ENCODE measurements around the gene SLC1A5. TPM values are rescaled to one million over a fixed set of nuclear protein-coding genes. Genes with fewer than 3 reads are reported as not detected.
A peak's percentile ranks its signal among the peaks of the same experiment; 100 is the strongest.
"Not testable (repeated sequence)": the region's sequence is repeated elsewhere in the genome, so short reads cannot be mapped to it uniquely, and the experiment has no call there.

SLC1A5 gene
- total RNA-seq, 1 experiment from 2014 or later, result 58.7 TPM

DNA sequence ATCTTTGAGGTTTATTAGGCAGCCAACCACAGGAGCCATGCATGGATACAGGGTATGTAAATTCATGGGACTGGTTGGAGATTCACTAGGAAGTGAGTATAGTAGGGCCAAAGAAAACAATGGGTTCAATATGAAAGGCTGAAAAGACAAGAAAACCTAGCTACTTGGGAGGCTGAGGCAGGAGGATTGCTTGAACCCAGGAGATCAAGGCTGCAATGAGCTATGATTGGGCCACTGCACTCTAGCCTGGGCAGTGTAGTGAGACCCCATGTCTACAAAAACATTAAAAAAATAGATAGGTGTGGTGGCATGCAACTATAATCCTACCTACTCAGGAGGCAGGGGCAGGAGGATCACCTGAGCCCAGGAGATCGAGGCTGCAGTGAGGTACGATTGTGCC, 10.3 kb upstream of the SLC1A5 start:
- DNase-seq (ENCODE audit: low spot score), result no peak

DNA sequence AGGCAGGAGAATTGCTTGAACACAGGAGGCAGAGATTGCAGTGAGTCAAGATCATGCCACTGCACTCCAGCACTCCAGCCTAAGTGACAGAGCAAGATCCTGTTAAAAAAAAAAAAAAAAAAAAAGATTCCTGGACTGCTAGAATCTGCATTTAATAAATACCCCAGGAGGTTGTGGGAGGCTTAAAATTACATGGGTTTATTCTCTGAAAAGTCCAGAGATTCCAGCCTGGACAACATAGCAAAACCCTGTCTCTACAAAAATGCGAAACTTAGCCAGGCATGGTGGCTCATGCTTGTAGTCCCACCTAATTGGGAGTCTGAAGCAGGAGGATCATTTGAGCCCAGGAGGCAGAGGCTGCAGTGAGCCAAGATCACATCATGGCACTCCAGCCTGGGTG, 9.5 kb upstream of the SLC1A5 start:
- DNase-seq (ENCODE audit: low spot score), result no peak

DNA sequence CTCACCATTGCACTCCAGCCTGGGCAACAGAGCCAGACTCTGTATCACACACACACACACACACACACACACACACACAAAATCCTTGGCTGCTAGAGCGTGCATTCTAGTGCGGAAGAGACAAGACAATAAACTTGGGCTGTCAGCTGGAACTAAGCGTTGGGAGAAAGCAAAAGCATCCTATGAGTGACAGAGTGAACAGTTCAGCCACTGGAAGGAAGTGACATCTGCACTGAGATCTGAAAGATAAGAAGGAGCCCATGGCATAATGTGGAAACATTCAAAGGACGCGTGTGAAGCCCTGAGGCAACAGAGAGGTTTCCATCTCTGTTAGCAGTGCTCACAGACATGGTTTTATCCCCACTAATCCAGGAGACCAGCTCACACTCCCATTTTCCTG, 3.5 kb upstream of the SLC1A5 start:
- no peak for DNase-seq (ENCODE audit: low spot score)

DNA sequence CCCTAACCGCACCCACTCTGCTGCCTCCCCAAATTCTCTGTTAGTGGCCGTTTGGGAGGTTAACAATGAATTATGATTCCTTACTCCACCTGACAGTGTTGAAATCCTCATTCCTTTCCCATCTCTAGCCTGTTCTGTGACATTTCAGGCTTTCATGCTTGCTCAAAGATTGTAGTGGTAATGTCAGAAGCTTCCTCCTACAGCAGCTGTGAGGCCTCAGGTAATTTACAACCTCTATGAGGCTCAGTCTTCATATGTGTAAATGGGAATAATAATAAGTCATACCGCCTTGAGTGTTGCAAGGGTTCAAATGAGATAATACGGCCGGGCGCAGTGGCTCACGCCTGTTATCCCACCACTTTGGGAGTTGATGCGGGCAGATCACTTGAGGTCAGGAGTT, 977 bp upstream of the SLC1A5 start:
- DNase-seq (ENCODE audit: low spot score), result no peak

DNA sequence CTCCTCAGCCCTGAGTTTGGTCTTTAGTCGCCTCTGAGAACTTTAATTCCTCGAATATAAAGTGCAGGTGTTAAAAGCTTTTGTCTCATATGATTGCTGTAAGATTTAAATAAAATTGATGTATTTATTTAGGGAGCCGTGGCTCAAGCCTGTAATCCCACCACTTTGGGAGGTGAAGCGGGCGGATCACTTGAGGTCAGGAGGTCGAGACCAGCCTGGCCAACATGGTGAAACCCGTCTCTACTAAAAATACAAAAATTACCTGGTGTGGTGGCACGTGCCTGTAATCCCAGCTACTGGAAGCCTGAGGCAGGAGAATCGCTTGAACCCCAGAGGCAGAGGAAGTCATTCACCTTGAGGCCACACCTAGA, 559 bp upstream of the SLC1A5 start:
- DNase-seq (ENCODE audit: low spot score), result no peak

DNA sequence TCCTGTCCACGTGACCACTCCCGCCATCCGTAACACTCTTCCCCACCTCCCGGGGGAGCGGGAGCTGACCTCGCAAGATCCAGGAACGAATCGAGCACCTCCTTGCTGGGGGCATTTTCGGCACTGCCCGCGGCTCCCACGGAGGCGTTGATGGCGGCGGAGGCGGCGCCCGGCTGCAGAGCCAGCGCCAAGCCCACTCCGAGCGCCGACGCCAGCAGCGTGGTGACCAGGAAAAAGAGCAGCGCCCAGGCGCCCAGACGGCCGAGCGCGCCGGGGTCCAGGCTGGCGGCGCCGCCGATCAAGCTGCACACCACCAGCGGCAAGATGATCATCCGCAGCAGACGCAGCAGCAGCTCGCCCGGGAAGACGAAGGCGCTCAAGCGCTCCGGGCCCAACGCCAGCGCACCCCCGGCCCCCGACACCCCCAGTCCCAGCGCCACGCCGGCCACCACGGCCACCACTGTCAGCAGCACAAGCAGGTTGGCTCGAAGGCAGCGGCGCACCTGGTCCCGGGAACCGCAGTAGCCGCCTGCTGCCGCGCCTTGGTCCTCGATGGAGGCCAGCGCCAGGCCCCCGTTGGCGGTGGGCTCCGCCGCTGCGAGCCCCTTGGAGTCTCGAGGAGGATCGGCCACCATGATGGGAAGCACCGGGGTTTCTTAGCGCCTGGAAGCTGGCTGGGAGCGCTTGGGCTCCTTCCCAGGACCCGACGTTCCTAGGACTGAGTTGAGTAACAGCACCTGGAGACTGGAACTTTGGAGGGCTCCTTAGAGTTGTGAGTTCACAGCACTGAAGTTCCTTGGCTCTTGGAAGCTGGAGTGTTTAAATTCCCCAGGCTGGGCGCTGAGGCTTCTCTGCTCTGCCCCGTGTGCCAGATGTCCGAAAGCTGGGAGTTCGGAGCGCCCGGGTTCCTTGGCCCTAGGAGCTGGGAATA, 798 bp downstream of the SLC1A5 start:
- peak; percentile 25 for DNase-seq (ENCODE audit: low spot score)

DNA sequence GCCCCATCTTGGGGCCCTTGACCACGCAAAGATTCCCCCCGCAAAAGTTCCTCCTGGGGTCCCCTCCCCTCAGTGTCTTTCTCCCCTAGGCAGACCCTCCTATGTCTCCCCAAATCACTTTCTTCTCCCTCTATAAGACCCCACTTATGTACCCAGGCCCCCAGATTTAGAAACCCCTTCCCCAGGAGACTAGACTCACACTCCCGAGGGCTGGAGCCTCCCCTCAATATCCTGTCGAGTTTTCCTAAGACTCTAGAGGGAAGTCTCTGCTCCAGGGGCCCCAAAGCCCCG, 1.4 kb downstream of the SLC1A5 start:
- no peak for DNase-seq (ENCODE audit: low spot score)

DNA sequence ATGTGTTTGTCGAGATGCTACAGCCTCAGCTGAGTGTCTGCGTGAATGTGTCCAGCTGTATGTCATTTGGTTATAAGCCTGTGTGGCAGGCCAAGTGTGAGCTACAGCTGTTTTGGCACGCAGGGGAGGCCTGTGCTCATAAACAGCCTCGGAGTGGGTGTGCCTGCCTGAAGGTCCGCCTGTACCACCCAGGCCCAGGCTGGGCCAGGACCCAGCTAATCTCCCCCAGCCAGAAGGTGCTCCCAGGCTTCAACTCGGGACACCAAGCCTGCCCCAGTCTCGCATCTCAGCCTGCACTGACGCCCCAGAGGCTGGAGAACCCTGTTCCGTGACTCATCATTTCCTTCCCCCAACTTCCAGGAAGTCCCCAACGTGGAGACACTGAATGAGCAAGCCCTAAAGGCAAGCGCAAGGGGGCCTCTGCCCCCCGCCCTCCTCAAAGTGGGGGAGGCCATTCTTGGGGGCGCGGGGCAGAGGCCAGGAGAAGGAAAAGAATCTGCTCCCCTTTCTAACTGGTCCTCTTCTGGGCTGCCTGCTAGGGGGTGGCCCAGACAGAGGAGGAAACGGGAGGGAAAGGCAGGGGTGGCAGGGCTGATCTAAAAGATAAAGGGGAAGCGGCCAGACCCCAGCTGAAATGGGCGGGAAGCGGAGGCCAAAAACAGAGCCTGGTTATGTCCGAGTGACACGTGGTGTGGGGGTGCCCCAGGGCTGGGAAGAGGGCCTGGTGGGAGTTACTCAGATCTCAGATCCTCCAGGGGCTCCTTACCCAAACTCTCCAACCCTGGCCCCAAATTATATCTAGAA, 2.0 kb downstream of the SLC1A5 start:
- peak; percentile 75 for DNase-seq (ENCODE audit: low spot score)

DNA sequence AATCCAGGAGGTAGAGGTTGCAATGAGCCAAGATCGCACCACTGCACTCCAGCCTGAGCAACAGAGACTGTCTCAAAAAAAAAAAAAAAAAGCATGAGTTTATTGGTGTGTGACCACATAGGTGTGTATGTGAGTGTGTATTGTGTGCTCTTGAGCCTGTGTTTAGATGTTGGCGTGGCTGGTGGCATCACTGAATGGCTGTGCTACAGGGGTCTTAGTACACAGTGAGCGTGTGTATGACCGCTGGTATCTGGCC, 2.5 kb downstream of the SLC1A5 start:
- DNase-seq (ENCODE audit: low spot score), result no peak

DNA sequence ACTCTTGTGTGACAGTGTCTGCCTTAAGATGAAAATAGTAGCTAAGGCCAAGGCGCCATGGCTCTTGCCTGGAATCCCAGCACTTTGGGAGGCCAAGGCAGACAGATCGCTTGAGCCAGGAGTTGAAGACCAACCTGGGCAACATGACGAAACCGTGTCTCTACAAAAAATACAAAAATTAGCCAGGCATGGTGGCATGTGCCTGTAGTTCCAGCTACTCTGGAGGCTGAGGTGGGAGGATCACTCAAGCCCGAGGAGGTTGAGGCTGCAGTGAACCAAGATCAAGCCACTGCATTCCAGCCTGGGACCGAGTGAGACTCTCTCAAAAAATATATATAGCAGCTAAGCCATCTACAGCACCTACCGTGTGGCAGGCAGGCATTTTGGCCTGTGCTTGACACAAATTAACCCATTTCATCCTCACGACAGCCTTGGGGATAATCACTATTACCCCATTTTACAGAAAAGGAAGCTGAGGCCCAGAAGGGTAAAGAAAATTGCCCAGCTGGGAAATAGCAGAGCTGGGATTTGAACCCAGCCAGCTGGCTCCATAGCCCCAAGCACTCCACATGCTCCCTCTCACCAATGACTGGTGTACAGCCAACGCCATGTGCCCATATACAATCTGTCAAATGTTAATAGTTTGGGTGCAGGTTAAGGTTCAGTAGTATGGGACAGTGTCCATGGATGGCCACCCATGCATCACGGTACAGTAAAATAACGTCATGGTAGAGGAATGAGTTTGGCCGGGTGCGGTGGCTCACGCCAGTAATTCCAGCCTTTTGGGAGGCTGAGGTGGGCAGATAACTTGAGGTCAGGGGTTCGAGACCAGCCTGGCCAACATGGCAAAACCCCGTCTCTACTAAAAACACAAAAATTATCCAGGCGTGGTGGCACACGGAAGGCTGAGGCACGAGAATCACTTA, 3.1 kb downstream of the SLC1A5 start:
- DNase-seq (ENCODE audit: low spot score), result no peak

DNA sequence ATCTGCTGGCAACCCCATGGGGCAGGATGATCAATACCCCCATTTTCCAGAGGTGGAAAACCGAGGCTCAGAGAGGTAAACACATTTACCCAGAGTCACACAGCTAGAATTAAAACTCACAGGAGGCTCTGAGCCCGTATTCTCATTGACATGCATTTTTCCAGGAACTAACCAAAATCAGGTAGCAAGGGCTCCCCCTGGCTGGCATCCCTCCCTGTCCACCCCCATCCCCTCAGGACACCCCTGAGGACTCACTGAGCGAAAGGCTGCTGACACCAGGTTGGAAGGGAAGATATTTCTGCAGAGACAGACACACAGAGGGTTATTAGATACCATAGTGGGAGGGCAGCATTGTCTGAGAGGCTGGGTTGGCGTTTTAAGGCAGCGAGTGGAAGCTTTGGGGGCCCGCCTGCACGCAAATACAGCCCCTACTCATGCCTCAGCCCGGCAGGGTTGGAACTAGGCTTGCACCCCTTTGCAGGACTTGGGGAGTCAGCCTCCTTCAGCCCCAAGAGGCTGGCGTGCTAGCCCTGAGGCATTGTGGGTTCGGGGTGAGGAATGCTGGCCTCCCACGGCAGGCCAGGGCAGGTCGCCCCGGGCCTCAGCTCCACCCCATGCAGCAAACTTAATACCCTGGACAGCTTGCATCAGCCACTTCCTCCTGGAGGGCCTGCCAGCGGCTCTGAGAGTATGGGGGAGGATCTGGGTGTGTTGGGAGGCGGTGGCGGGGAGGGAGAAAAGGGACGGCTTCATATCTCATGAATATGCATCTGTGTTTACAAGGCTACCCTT, 3.9 kb downstream of the SLC1A5 start:
- DNase-seq (ENCODE audit: low spot score), result peak; percentile 75

DNA sequence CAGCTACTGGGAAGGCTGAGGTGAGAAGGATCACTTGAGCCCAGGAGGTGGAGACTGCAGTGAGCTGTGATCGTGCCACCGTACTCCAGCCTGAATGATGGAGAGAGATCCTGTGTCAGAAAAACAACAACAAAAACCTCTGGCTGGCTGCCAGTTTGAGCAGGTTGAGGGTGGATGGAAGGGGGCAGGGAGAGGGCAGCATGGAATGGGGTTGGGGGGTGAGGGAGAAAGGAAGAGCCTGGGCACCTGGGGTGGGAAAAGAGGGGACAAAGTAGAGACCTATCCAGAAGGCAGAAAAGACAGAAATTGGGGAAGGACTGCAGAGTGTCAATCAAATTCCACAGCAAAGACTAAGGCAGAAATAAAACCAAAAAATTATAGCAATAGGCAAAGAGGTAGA, 4.7 kb downstream of the SLC1A5 start:
- no peak for DNase-seq (ENCODE audit: low spot score)

DNA sequence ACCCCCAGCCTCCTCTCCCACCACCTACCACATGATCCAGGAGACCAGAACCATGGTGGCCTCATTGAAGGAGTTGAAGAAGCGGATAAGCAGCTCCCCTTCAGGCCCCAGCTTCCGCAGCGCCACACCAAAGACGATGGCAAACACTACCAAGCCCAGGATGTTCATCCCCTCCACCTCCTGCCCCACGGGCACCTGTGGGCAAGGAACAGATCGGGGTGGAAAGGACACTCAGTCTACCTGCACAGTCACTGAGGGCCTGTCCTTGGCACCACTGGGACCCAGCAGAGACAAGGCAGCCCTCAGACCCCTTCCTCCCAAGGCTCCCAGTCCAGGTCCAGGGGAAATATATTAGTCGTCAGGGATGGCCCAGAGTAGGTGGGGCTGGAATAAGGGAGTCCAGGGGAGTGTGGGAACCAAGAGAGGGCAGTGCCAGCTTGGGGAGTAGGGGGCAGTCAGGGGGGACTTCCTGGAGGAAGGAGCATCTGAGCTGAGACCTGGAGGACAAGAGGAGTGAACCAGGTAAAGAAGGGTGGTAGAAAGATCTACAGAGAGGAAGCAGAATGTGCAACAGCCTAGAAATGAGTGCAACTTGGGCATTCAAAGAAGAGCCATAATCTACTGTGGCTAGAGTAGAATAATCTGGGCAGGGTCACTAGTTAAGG, 5.9 kb downstream of the SLC1A5 start:
- no peak for DNase-seq (ENCODE audit: low spot score)

DNA sequence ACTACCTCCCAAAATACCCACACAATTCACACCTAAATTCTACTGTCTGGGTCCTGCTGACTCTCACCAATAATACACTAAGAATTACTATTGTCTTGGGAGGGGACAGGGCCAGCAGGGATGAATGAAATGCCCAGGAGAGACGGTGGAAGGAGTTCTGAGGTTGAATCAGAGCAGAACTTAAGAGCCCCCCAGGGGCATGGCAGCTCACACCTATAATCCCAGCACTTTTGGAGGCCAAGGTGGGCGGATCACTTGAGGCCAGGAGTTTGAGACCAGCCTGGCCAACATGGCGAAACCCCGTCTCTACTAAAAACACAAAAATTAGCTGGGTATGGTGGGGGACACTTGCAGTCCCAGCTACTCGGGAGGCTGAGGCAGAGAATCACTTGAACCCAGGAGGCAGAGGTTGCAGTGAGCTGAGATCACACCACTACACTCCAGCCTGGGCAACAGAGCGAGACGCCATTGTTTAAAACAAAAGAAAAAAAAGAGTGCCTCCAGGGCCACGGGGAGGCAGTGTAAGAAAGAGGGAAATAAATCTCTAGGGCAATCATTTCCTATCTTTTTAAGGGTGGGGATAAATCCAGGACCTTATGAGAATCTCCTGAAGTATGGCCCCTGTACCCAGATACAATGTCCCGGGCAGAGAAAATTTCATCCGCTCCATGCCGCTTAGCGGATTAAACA, 10.3 kb downstream of the SLC1A5 start:
- not testable (repeated sequence) for DNase-seq (ENCODE audit: low spot score)

DNA sequence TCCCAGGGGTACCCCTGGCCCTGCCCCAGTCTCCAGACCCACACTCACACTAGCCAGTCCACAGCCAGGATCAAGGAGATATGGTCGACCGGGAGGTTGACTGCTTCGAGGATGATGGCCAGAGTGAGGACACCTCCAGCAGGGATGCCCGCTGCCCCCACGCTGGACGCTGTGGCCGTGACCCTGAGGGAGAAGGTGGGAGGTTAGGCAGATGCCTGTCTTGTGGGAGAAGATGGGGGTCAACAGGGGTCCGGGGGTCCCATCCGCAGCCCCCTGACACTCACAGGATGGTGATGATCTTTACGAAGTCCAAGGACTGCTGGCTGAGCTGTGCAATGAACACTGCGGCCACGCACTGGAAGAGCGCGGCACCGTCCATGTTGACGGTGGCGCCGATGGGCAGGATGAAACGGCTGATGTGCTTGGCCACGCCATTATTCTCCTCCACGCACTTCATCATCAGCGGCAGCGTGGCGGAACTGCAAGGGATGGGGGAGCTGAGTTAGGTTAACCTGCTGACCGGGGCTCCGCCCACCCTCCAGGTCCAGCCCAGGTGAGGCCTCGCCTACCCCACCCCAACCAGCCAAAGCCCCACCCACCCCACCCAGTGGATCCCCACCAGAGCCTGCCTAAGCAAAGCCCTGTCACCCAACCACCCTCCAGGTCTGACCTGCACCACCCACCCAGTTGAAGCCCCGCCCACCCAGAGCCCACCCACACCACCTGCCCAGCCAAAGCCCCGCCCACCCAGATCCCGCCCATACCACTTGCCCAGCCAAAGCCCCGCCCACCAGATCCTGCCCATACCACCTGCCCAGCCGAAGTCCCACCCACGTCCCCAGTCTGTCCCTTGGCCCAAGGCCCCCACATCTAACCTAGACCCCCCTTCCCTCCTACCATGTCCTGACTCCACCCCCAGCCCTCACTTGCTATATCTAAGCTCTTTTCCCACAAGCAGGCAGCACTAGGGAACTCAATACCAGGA, 11.2 kb downstream of the SLC1A5 start:
- DNase-seq (ENCODE audit: low spot score), result no peak

DNA sequence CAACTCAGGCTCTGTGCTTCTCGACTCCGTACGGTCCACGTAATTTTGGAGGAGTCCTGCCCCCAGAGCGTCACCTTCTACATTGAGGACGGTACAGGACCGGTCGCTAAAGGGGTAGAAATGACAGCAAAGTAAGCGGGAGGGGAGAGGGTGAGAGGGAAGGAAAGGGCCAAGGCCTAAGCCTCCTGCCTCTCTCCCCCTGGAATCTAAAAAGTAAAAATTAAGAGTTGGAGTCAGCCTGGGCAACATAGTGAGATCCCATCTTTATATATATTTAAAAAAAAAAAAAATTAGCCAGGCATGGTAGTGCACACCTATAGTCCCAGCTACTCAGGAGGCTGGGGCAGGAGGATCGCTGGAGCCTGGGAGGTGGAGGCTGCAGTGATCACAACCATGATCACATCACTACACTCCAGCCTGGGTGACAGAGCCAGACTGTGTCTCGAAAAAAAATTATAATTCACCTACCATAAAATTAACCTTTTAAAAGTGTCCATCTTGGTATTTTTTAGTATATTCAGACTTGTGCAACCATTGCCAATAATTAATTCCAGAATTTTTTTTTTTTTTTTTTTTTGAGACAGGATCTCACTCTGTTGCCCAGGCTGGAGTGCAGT, 12.6 kb downstream of the SLC1A5 start:
- DNase-seq (ENCODE audit: low spot score), result no peak

DNA sequence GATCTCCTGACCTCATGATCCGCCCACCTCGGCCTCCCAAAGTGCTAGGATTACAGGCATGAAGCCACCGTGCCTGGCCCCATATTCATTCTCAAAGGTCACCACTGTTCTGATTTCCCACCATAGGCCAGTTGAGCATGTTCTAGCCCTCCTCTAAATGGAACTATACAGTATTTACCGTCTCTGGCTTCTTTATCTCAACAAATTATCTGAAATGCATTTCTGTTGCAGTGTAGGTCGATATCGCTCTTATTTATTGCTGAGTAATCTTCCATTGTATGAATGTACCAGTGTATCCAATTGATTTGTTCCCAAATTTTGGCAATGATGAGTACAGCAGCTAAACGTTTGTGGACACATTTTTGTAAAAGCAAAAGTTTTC, 15.4 kb downstream of the SLC1A5 start:
- DNase-seq (ENCODE audit: low spot score), result no peak

DNA sequence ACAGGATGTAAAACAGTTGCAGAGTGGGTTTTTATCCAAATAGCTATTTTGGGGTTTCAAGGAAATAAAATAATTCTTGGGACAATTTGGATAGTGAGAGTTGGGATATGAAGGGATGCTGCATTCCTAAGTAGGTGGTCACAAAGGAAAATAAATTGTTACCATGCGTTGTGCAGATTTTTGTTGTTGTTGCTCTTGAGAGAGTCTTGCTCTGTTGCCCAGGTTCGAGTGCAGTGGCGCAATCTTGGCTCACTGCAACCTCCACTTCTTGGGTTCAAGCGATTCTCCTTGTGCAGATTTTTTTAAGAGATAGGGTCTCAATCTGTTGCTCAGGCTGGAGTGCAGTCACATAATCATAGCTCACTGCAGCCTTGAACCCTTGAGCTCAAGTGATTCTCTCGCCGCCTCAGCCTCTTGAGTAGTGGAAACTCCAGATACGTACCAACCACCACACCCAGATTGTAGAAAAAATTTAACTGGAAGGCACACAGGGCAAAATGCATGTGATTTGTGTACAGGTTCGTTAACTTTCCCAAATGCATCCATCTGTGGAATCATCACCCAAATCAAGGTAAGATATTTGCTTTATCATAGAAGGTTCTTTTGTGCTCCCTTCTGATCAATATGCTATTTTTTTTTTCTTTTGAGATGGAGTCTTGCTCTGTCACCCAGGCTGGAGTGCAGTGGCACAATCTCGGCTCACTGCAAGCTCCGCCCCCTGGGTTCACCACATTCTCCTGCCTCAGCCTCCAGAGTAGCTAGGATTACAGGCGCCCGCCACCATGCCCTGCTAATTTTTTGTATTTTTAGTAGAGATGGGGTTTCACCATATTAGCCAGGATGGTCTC, 16.0 kb downstream of the SLC1A5 start:
- no peak for DNase-seq (ENCODE audit: low spot score)
